ENCODE data around the gene MRTFB. TPM values are rescaled to one million over a fixed set of nuclear protein-coding genes. Genes with fewer than 3 reads are reported as not detected.

MRTFB gene
- total and polyA plus RNA-seq, 2 of the 13 experiments (the other 11 are each of a cell fraction or from before 2014, with no cell fraction given), result 11.4 to 14.0 TPM

DNA sequence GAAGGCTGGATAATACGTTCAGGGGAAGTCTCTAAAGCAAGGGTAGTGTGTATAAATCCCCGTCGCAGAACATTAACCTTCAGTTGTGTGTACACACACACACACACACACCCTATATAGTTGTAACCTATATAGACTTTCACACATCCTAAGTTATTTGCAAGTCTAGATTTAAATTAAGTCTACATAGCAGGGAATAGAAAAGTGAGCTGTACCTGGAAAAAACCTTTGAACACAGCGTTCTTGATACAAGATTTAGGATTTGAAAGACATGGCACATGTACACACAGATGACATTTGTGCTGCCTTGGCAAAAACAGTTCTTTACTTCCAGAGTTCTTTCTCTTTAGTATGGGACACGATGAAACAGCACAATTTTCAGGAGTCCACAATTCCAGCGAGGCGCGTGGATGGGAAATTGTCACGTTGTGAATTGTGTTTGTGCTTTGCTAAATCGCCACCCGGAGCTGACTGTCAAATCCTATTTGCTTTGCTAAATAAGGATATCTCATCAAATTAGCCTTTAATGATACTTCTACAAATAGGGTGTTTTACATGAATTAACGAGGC, 233.9 kb downstream of the MRTFB start (continued):
- TF ChIP-seq ZFP90 (CRISPR knock-in tag; IDR thresholded peaks at IDR 0.05; ENCODE audit: borderline replicate concordance) (no peak), MAFK (conservative IDR thresholded peaks at IDR 0.05 in 1 of 2, IDR thresholded peaks at IDR 0.05 in 1 of 2; ENCODE audit: low read length in 2 of 2) (peak; percentile 82 to 87)

DNA sequence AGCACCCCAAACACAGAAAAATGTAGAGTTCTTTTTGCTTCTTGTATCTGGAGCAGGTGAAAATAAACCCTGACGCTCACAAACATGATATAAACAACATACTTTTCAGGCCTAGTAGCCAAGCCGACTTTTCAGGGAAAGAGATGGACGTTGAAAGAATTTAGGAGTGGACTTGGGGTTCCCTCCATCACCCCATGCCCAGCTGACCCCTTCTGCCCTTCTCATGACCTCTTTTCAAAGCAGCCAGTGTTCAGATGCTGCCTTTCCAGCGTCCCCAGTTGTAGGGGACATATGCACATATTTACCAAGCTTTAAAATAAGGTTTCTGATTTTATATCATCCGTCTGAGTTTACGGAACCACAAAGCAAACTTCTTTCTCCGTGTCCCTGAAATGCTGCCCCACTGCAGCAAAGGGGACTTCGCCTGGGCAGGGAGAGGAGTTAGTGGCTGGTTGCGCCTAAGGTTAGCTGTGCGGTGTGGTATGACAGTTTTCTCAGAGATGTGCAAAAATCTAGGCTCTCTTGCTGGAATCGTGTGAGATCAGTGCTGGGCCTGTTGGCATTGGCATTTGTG, 235.5 kb downstream of the MRTFB start:
- H3K9me3 ChIP-seq (ENCODE audit: low read length), result no peaks in the 10 kb centered on the region
- intact Hi-C loops (cut with micrococcal nuclease; ENCODE audit: unreplicated experiment), result no loop called here
- H3K27ac ChIP-seq (ENCODE audit: extremely low read length, insufficient read depth, low read length), result peak overlapping the region; percentile 22
- WGBS (ENCODE audit: low lambda C conversion rate), result 81% methylated on average over 10 of the region's 11 CpGs
- in situ Hi-C loops (cut with HindIII; ENCODE audit: extremely low pct_ligation_motif_present, low pct_unique_long_range_greater_than_20kb), result no loop called here
- FAIRE-seq, result no peak
- DNase-seq (ENCODE audit: low spot score), result no peak
- H3K4me2 ChIP-seq (ENCODE audit: low read depth, low read length), result peak overlapping the region; percentile 15; the same call in 1 of the 2 replicates
- H3K36me3 ChIP-seq (replicated peaks in 1 of 2; ENCODE audit: control insufficient read depth in 1 of 2, insufficient read depth in 2 of 2, low read length in 2 of 2), result peaks cover 9 to 11% of the 10 kb centered on the region in 2 experiments; a peak in 4 of 5 replicates
- CTCF ChIA-PET (ENCODE audit: low intra/inter-chr PET ratio, low total read pairs), result no interaction called here
- BruUV-seq (replicated peaks), result no TSS peak
- H2AFZ ChIP-seq (ENCODE audit: low read length), result no peak overlapping the region
- peaks cover 86% of the 10 kb centered on the region for H3K79me2 ChIP-seq (ENCODE audit: insufficient read depth, low read length)
- ATAC-seq, result no peak
- H3K4me3 ChIP-seq (replicated peaks in 1 of 3; ENCODE audit: insufficient read depth in 1 of 3, low read depth in 2 of 3, low read length in 3 of 3), result peak overlapping the region in 1 of 3 experiments; percentile 11; a peak in 1 of 6 replicates
- no peaks in the 10 kb centered on the region; a peak in 1 of 5 replicates for H3K27me3 ChIP-seq (ENCODE audit: control insufficient read depth in 1 of 2, insufficient read depth in 2 of 2, low read length in 2 of 2)
- H3K4me1 ChIP-seq (ENCODE audit: insufficient read depth, low read length), result peaks cover 71% of the 10 kb centered on the region
- POLR2A ChIA-PET, result interaction anchor here (1.1 kb wide), 1 partner anchor 12 kb away, joined by 4 read pairs; no protein-coding TSS in a partner anchor
- H3K9ac ChIP-seq (ENCODE audit: insufficient read depth, low read depth, low read length), result peak overlapping the region; percentile 32; the same call in 1 of the 2 replicates
- peaks cover 55% of the 10 kb centered on the region; the same call in 1 of the 2 replicates for H4K20me1 ChIP-seq (ENCODE audit: insufficient read depth, low read length)
- peak; percentile 9 for TF ChIP-seq TEAD3 (CRISPR knock-in tag; optimal IDR thresholded peaks at IDR 0.05; ENCODE audit: borderline replicate concordance)
- TF ChIP-seq, protein P1, sequence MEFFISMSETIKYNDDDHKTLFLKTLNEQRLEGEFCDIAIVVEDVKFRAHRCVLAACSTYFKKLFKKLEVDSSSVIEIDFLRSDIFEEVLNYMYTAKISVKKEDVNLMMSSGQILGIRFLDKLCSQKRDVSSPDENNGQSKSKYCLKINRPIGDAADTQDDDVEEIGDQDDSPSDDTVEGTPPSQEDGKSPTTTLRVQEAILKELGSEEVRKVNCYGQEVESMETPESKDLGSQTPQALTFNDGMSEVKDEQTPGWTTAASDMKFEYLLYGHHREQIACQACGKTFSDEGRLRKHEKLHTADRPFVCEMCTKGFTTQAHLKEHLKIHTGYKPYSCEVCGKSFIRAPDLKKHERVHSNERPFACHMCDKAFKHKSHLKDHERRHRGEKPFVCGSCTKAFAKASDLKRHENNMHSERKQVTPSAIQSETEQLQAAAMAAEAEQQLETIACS (CRISPR knock-in tag; IDR thresholded peaks at IDR 0.05), result 0 out of 2 replicates have a peak, but pooled peaks have one; percentile 38
- TF ChIP-seq SALL2 (CRISPR knock-in tag; IDR thresholded peaks at IDR 0.05), result peak; percentile 39; the same call in 1 of the 2 replicates
- TF ChIP-seq ZNF747 (CRISPR knock-in tag; IDR thresholded peaks at IDR 0.05; ENCODE audit: borderline replicate concordance), result no peak
- TF ChIP-seq ZNF766 (CRISPR knock-in tag; IDR thresholded peaks at IDR 0.05; ENCODE audit: borderline replicate concordance), result 0 out of 2 replicates have a peak, but pooled peaks have one; percentile 40
- 0 out of 2 replicates have a peak, but pooled peaks have one; percentile 33 for TF ChIP-seq ZFAT (CRISPR knock-in tag; conservative IDR thresholded peaks at IDR 0.05)
- TF ChIP-seq ZNF256 (CRISPR knock-in tag; conservative IDR thresholded peaks at IDR 0.05), result peak; percentile 68; the same call in 1 of the 2 replicates
- peak; percentile 51 for TF ChIP-seq YEATS4 (CRISPR knock-in tag; IDR thresholded peaks at IDR 0.05; ENCODE audit: borderline replicate concordance)
- TF ChIP-seq, protein P2, sequence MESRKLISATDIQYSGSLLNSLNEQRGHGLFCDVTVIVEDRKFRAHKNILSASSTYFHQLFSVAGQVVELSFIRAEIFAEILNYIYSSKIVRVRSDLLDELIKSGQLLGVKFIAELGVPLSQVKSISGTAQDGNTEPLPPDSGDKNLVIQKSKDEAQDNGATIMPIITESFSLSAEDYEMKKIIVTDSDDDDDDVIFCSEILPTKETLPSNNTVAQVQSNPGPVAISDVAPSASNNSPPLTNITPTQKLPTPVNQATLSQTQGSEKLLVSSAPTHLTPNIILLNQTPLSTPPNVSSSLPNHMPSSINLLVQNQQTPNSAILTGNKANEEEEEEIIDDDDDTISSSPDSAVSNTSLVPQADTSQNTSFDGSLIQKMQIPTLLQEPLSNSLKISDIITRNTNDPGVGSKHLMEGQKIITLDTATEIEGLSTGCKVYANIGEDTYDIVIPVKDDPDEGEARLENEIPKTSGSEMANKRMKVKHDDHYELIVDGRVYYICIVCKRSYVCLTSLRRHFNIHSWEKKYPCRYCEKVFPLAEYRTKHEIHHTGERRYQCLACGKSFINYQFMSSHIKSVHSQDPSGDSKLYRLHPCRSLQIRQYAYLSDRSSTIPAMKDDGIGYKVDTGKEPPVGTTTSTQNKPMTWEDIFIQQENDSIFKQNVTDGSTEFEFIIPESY (CRISPR knock-in tag; IDR thresholded peaks at IDR 0.05), result peak; percentile 33; the same call in 1 of the 2 replicates
- TF ChIP-seq ZNF839 (CRISPR knock-in tag; IDR thresholded peaks at IDR 0.05; ENCODE audit: borderline replicate concordance), result 0 out of 2 replicates have a peak, but pooled peaks have one; percentile 16
- no peak for TF ChIP-seq NFIC (IDR thresholded peaks at IDR 0.05; ENCODE audit: low read length)
- TF ChIP-seq, protein P3, sequence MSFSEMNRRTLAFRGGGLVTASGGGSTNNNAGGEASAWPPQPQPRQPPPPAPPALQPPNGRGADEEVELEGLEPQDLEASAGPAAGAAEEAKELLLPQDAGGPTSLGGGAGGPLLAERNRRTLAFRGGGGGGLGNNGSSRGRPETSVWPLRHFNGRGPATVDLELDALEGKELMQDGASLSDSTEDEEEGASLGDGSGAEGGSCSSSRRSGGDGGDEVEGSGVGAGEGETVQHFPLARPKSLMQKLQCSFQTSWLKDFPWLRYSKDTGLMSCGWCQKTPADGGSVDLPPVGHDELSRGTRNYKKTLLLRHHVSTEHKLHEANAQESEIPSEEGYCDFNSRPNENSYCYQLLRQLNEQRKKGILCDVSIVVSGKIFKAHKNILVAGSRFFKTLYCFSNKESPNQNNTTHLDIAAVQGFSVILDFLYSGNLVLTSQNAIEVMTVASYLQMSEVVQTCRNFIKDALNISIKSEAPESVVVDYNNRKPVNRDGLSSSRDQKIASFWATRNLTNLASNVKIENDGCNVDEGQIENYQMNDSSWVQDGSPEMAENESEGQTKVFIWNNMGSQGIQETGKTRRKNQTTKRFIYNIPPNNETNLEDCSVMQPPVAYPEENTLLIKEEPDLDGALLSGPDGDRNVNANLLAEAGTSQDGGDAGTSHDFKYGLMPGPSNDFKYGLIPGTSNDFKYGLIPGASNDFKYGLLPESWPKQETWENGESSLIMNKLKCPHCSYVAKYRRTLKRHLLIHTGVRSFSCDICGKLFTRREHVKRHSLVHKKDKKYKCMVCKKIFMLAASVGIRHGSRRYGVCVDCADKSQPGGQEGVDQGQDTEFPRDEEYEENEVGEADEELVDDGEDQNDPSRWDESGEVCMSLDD (CRISPR knock-in tag; IDR thresholded peaks at IDR 0.05; ENCODE audit: borderline replicate concordance), result peak; percentile 57; the same call in 1 of the 2 replicates

Measured in HepG2 (cell line).